Measurements from ENCODE around the gene WDR74. TPM values are rescaled to one million over a fixed set of nuclear protein-coding genes. Genes with fewer than 3 reads are reported as not detected.

Gene WDR74
- total and polyA plus RNA-seq, 9 of the 15 experiments (the other 6 are each of a cell fraction or from before 2014, with no cell fraction given), result 32.7 to 210 (median 114) TPM

DNA sequence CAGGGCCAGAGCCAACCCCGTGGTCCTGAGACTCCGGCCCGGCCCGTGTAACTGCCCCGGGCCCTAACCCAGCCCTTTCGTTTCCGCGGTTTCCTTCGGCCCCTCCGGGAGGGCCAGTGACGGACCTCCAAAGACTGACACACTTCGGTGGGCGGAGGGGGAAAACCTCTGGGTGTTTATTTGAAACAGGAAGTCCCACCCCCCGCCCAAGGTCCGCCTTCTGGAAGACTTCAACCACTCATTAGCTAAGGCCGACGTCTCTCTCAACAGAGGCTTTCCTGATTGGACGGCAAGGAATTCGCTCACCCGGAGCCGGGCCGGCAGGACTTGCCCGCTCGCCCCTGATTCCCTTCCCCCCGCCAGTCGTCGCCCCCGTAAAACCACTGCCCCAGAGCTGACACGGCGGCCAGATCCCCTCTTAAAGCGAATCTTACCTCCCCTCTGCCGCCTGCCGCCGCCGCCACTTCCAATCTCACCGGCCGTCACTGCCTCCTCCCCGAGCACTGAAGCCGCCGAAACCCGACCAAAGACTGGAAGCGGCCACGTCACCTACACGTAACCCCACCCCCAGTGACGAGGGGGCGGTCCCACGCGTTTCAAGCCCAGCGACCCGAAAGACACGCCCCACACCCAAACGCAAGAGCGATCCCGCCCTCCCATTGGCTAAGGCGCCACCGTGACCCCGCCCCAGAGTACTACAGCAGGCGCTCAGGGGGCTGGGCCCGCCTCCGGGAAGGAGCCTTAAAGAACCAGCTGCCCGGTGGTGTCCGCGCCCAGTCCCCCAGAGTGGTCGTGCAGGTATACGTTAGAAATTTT is 7.7 kb downstream of the WDR74 start, which contains the start of gene STX5 (continued):
- TF ChIP-seq CREB3L1 (IDR thresholded peaks at IDR 0.05; ENCODE audit: borderline replicate concordance, low read depth) (peak; percentile 99), CTBP1 (IDR thresholded peaks at IDR 0.05; ENCODE audit: borderline replicate concordance) (peak; percentile 5; the same call in 1 of the 2 replicates), RAD51 (IDR thresholded peaks at IDR 0.05; ENCODE audit: borderline replicate concordance, low read depth) (peak; percentile 35; the same call in 1 of the 2 replicates), ILK (tag; IDR thresholded peaks at IDR 0.05; ENCODE audit: borderline replicate concordance, low read depth) (no peak), PYGO2 (tag; IDR thresholded peaks at IDR 0.05) (no peak), GTF2F1 (IDR thresholded peaks at IDR 0.05; ENCODE audit: low read depth, low read length) (peak; percentile 39; the same call in 1 of the 2 replicates), MXI1 (IDR thresholded peaks at IDR 0.05; ENCODE audit: low read depth, low read length) (no peak), THRAP3 (IDR thresholded peaks at IDR 0.05; ENCODE audit: borderline replicate concordance) (no peak), POLR2G (IDR thresholded peaks at IDR 0.05; ENCODE audit: low read depth, low read length) (peak; percentile 96), AFF4 (CRISPR knock-in tag; IDR thresholded peaks at IDR 0.05) (peak; percentile 92), ARHGAP35 (IDR thresholded peaks at IDR 0.05; ENCODE audit: partially characterized antibody) (no peak)
- TF ChIP-seq, protein P1, sequence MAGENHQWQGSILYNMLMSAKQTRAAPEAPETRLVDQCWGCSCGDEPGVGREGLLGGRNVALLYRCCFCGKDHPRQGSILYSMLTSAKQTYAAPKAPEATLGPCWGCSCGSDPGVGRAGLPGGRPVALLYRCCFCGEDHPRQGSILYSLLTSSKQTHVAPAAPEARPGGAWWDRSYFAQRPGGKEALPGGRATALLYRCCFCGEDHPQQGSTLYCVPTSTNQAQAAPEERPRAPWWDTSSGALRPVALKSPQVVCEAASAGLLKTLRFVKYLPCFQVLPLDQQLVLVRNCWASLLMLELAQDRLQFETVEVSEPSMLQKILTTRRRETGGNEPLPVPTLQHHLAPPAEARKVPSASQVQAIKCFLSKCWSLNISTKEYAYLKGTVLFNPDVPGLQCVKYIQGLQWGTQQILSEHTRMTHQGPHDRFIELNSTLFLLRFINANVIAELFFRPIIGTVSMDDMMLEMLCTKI (IDR thresholded peaks at IDR 0.05; ENCODE audit: partially characterized antibody), result no peak
- TF ChIP-seq, protein P2, sequence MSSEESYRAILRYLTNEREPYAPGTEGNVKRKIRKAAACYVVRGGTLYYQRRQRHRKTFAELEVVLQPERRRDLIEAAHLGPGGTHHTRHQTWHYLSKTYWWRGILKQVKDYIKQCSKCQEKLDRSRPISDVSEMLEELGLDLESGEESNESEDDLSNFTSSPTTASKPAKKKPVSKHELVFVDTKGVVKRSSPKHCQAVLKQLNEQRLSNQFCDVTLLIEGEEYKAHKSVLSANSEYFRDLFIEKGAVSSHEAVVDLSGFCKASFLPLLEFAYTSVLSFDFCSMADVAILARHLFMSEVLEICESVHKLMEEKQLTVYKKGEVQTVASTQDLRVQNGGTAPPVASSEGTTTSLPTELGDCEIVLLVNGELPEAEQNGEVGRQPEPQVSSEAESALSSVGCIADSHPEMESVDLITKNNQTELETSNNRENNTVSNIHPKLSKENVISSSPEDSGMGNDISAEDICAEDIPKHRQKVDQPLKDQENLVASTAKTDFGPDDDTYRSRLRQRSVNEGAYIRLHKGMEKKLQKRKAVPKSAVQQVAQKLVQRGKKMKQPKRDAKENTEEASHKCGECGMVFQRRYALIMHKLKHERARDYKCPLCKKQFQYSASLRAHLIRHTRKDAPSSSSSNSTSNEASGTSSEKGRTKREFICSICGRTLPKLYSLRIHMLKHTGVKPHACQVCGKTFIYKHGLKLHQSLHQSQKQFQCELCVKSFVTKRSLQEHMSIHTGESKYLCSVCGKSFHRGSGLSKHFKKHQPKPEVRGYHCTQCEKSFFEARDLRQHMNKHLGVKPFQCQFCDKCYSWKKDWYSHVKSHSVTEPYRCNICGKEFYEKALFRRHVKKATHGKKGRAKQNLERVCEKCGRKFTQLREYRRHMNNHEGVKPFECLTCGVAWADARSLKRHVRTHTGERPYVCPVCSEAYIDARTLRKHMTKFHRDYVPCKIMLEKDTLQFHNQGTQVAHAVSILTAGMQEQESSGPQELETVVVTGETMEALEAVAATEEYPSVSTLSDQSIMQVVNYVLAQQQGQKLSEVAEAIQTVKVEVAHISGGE (CRISPR knock-in tag; IDR thresholded peaks at IDR 0.05), result peak in 1 of 3 experiments; percentile 90; a peak in 2 of 6 replicates
- TF ChIP-seq, protein P3, sequence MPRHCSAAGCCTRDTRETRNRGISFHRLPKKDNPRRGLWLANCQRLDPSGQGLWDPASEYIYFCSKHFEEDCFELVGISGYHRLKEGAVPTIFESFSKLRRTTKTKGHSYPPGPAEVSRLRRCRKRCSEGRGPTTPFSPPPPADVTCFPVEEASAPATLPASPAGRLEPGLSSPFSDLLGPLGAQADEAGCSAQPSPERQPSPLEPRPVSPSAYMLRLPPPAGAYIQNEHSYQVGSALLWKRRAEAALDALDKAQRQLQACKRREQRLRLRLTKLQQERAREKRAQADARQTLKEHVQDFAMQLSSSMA (CRISPR knock-in tag; IDR thresholded peaks at IDR 0.05), result no peak

All from K562 (cell line).